IMR-90 (cell line): Measurements from ENCODE around the gene CYB561A3. TPM values are rescaled to one million over a fixed set of nuclear protein-coding genes. Genes with fewer than 3 reads are reported as not detected.

Experiments
- ATAC-seq: fragments of 200-7000 bp; cut with Tn5 transposase; 2 replicates; pipeline ENCODE4 v1.9.1; 2020; ENCODE audit warnings: low read depth, mild to moderate bottlenecking, moderate library complexity
- BruUV-seq: library from RNA; stranded (reverse); fragments of 400-500 nt; replicated peaks from 2 replicates; lab custom pipeline; 2021; lab: Mats Ljungman, UMichigan
- CTCF ChIA-PET: fragments of 300-600 bp; formaldehyde crosslinking; extraction: SDS; loops from one replicate; lab custom pipeline; 2021; ENCODE audit warnings: antibody characterized with exemption; lab: Yijun Ruan, JAX
- POLR2A ChIA-PET: fragments of 300-600 bp; sonication (Branson Sonifier 250); formaldehyde crosslinking; loops from one replicate; lab custom pipeline; 2022; ENCODE audit warnings: antibody characterized with exemption; ENCODE audit not compliant: unreplicated experiment; lab: Charles Lee
- DNase-seq: peaks from one replicate; pipeline ENCODE4 v3.0.0; 2013
- H2AFZ ChIP-seq: replicated peaks from 2 replicates; pipeline ENCODE3; 2013; ENCODE audit warnings: low read length, mild to moderate bottlenecking; ENCODE audit not compliant: poor library complexity
- H2AK5ac ChIP-seq: 2 replicates; pipeline ENCODE4 v1.6.1; 2013; ENCODE audit warnings: low read depth, low read length, inconsistent platforms
- H2AK9ac ChIP-seq: replicated peaks from 2 replicates; pipeline ENCODE3; 2013; ENCODE audit warnings: mild to moderate bottlenecking, low read depth, low read length, moderate library complexity; ENCODE audit not compliant: poor library complexity
- H2BK120ac ChIP-seq: 2 replicates; pipeline ENCODE4 v1.6.1; 2013; ENCODE audit warnings: low read depth, low read length, inconsistent platforms
- H2BK15ac ChIP-seq: 3 replicates; pipeline ENCODE4 v1.6.1; 2013; ENCODE audit warnings: low read depth, low read length, inconsistent platforms
- H2BK20ac ChIP-seq: 2 replicates; pipeline ENCODE4 v1.6.1; 2013; ENCODE audit warnings: low read depth, mild to moderate bottlenecking, inconsistent platforms, low read length, moderate library complexity
- H2BK5ac ChIP-seq: 2 replicates; pipeline ENCODE4 v1.6.1; 2013; ENCODE audit warnings: mild to moderate bottlenecking, low read depth, low read length, inconsistent platforms; ENCODE audit not compliant: poor library complexity, severe bottlenecking
- H3K14ac ChIP-seq: replicated peaks from 2 replicates; pipeline ENCODE4 v1.6.1; 2013; ENCODE audit warnings: low read depth, low read length, inconsistent platforms
- H3K18ac ChIP-seq: 2 replicates; pipeline ENCODE4 v1.6.1; 2013; ENCODE audit warnings: low read depth, low read length, control low read depth
- H3K23ac ChIP-seq: 2 replicates; pipeline ENCODE4 v1.6.1; 2013; ENCODE audit warnings: low read depth, low read length, inconsistent platforms
- H3K27ac ChIP-seq: 2 replicates; pipeline ENCODE4 v1.5.1; 2013; ENCODE audit warnings: mild to moderate bottlenecking, control low read depth, low read length; ENCODE audit not compliant: insufficient read depth
- H3K27me3 ChIP-seq: 2 replicates; pipeline ENCODE4 v1.6.1; 2013; ENCODE audit warnings: low read length; ENCODE audit not compliant: control insufficient read depth, insufficient read depth
- H3K36me3 ChIP-seq: 2 replicates; pipeline ENCODE4 v1.6.1; 2013; ENCODE audit warnings: low read length, mixed read lengths; ENCODE audit not compliant: control insufficient read depth, insufficient read depth
- H3K4ac ChIP-seq: 2 replicates; pipeline ENCODE4 v1.6.1; 2013; ENCODE audit warnings: low read depth, low read length, inconsistent platforms
- H3K4me1 ChIP-seq: 2 replicates; pipeline ENCODE4 v1.6.1; 2013; ENCODE audit warnings: low read length, mixed read lengths; ENCODE audit not compliant: control insufficient read depth, insufficient read depth
- H3K4me2 ChIP-seq: 2 replicates; pipeline ENCODE4 v1.6.1; 2013; ENCODE audit warnings: low read depth, mild to moderate bottlenecking, control low read depth, low read length, moderate library complexity
- H3K4me3 ChIP-seq: 2 replicates; pipeline ENCODE4 v1.5.1; 2013; ENCODE audit warnings: low read depth, mild to moderate bottlenecking, control low read depth, low read length, moderate library complexity; ENCODE audit not compliant: insufficient read depth
- H3K56ac ChIP-seq: 2 replicates; pipeline ENCODE4 v1.6.1; 2013; ENCODE audit warnings: low read length, inconsistent platforms; ENCODE audit not compliant: insufficient read depth; ENCODE audit errors: extremely low read depth
- H3K79me1 ChIP-seq, 2 experiments: 2 replicates each; pipeline ENCODE4 v1.6.1; 2013; ENCODE audit warnings: low read length in 2 of 2, inconsistent platforms in 1 of 2, low read depth in 1 of 2
- H3K9ac ChIP-seq: 2 replicates; pipeline ENCODE4 v1.6.1; 2013; ENCODE audit warnings: low read depth, low read length, control low read depth
- H3K9me1 ChIP-seq: 2 replicates; pipeline ENCODE4 v1.6.1; 2013; ENCODE audit warnings: low read length, inconsistent platforms; ENCODE audit not compliant: insufficient read depth
- H3K9me3 ChIP-seq: 2 replicates; pipeline ENCODE4 v1.6.1; 2013; ENCODE audit warnings: low read length; ENCODE audit not compliant: control insufficient read depth, insufficient read depth
- H4K20me1 ChIP-seq: 2 replicates; pipeline ENCODE4 v1.6.1; 2013; ENCODE audit warnings: low read length, inconsistent platforms; ENCODE audit not compliant: insufficient read depth
- H4K5ac ChIP-seq: 2 replicates; pipeline ENCODE4 v1.6.1; 2013; ENCODE audit warnings: mild to moderate bottlenecking, low read depth, low read length, control low read depth
- H4K8ac ChIP-seq, 2 experiments: 2 replicates each; pipeline ENCODE4 v1.6.1; 2013; ENCODE audit warnings: low read depth in 2 of 2, low read length in 2 of 2, control low read depth in 1 of 2, inconsistent platforms in 1 of 2
- H4K91ac ChIP-seq: 2 replicates; pipeline ENCODE4 v1.6.1; 2013; ENCODE audit warnings: low read depth, low read length, inconsistent platforms; ENCODE audit not compliant: insufficient read depth
- BHLHE40 ChIP-seq: fragments of 150-350 bp; IDR thresholded peaks from 2 replicates; pipeline ENCODE4 v1.6.1; 2016; ENCODE audit warnings: mild to moderate bottlenecking, low read depth, low read length
- CEBPB ChIP-seq: IDR thresholded peaks from 2 replicates; pipeline ENCODE4 v1.6.1; 2012; ENCODE audit warnings: low read depth, low read length, improper control_type of control experiment
- CHD1 ChIP-seq: IDR thresholded peaks from 2 replicates; pipeline ENCODE4 v1.6.1; 2012; ENCODE audit warnings: low read depth, low read length, improper control_type of control experiment
- ELK1 ChIP-seq: fragments of 150-350 bp; IDR thresholded peaks from 2 replicates; pipeline ENCODE4 v1.6.1; 2016; ENCODE audit warnings: low read depth, mild to moderate bottlenecking, low read length, moderate library complexity, borderline replicate concordance
- FOS ChIP-seq: fragments of 150-350 bp; IDR thresholded peaks from 2 replicates; pipeline ENCODE4 v1.6.1; 2016; ENCODE audit warnings: low read depth, low read length
- MAFK ChIP-seq: IDR thresholded peaks from 2 replicates; pipeline ENCODE4 v1.6.1; 2012; ENCODE audit warnings: low read depth, low read length, improper control_type of control experiment
- MAZ ChIP-seq: IDR thresholded peaks from 2 replicates; pipeline ENCODE4 v1.6.1; 2012; ENCODE audit warnings: low read depth, mild to moderate bottlenecking, low read length, improper control_type of control experiment, moderate library complexity, borderline replicate concordance
- MXI1 ChIP-seq: IDR thresholded peaks from 2 replicates; pipeline ENCODE4 v1.6.1; 2012; ENCODE audit warnings: low read depth, mild to moderate bottlenecking, low read length, moderate library complexity, borderline replicate concordance
- NFE2L2 ChIP-seq: fragments of 150-350 bp; IDR thresholded peaks from 2 replicates; pipeline ENCODE4 v1.6.1; 2016; ENCODE audit warnings: low read depth, mild to moderate bottlenecking, low read length
- POLR2A ChIP-seq: IDR thresholded peaks from 2 replicates; pipeline ENCODE4 v1.6.1; 2012; ENCODE audit warnings: mild to moderate bottlenecking, low read depth, low read length
- RAD21 ChIP-seq: IDR thresholded peaks from 2 replicates; pipeline ENCODE4 v1.6.1; 2012; ENCODE audit warnings: low read length, improper control_type of control experiment
- RCOR1 ChIP-seq: IDR thresholded peaks from 2 replicates; pipeline ENCODE4 v1.6.1; 2012; ENCODE audit warnings: mild to moderate bottlenecking, low read length, improper control_type of control experiment; ENCODE audit not compliant: insufficient replicate concordance
- RFX5 ChIP-seq: IDR thresholded peaks from 2 replicates; pipeline ENCODE4 v1.8.0; 2012; ENCODE audit warnings: low read depth, mild to moderate bottlenecking, low read length, moderate library complexity
- SMC3 ChIP-seq: fragments of 150-350 bp; IDR thresholded peaks from 2 replicates; pipeline ENCODE4 v1.6.1; 2016; ENCODE audit warnings: low read depth, mild to moderate bottlenecking, antibody characterized with exemption, low read length, moderate library complexity
- WGBS, 2 experiments: methylation state at CpG; one replicate each; pipeline versions ENCODE4 v1.1.5 to v1.1.7; 2013; ENCODE audit warnings: missing lambda C conversion rate in 2 of 2; ENCODE audit not compliant: insufficient read length in 1 of 2; ENCODE audit errors: extremely low coverage in 2 of 2; 5-methylcytosine and 5-hydroxymethylcytosine counted together
- dilution Hi-C: fragments of 300-500 bp; cut with HindIII; formaldehyde crosslinking; loops from one replicate; pipeline ENCODE4 v1.14.3; 2018; ENCODE audit warnings: low sequenced_read_pairs; ENCODE audit not compliant: unreplicated experiment
- in situ Hi-C: fragments of 300-500 bp; cut with MboI; formaldehyde crosslinking; loops from 3 replicates; pipeline ENCODE4 v1.14.3; 2019; ENCODE audit warnings: low sequenced_read_pairs, inconsistent platforms, mixed read lengths
- intact Hi-C: fragments of 100-400 bp; cut with micrococcal nuclease; formaldehyde crosslinking; loops from 2 replicates; pipeline ENCODE4 v1.10.0; 2022
- polyA plus RNA-seq, 3 experiments: library from polyadenylated mRNA; depleted of rRNA; stranded (reverse); fragments of >200 nt; gene quantifications; 2 replicates each; pipeline ENCODE4 v1.2.3, GENCODE V29; 2012; ENCODE audit warnings: low replicate concordance in 1 of 3
- total RNA-seq: library from RNA; depleted of rRNA; stranded (reverse); fragments of >200 nt; gene quantifications from 2 replicates; pipeline ENCODE4 v1.2.3, GENCODE V29; 2012
- TF ChIP-seq, protein P1 (sequence below): fragments of 150-350 bp; IDR thresholded peaks from 2 replicates; pipeline ENCODE4 v1.6.1; 2017; ENCODE audit warnings: mild to moderate bottlenecking, antibody characterized with exemption, low read length, low read depth
- TF ChIP-seq, protein P2 (sequence below): conservative IDR thresholded peaks from 2 replicates; pipeline ENCODE4 v1.5.1; 2012; ENCODE audit warnings: mild to moderate bottlenecking, low read depth, low read length, improper control_type of control experiment

The CYB561A3 gene
- total and polyA plus RNA-seq, 2 of the 4 experiments (the other 2 are of a cell fraction) = 13.6 to 39.2 TPM

- POLR2A ChIA-PET = no interaction called here
- Histone ChIP-seq H4K8ac (no peak overlapping the region), H4K91ac (no peak overlapping the region), H4K5ac (no peak overlapping the region), H3K14ac (no peak overlapping the region), H3K56ac (no peak overlapping the region), H3K79me1 (no peaks in the 10 kb centered on the region; a peak in 2 of 4 replicates), H3K9ac (no peak overlapping the region), H2BK5ac (no peak overlapping the region), H2AK5ac (no peak overlapping the region), H3K9me1 (peaks cover 5% of the 10 kb centered on the region; the same call in 1 of the 2 replicates), H3K23ac (no peak overlapping the region), H3K27ac (no peak overlapping the region), H3K27me3 (no peaks in the 10 kb centered on the region), H4K20me1 (no peaks in the 10 kb centered on the region), H2BK120ac (no peak overlapping the region), H3K36me3 (peaks cover 48% of the 10 kb centered on the region), H2BK20ac (no peak overlapping the region), H3K9me3 (no peaks in the 10 kb centered on the region), H2BK15ac (no peak overlapping the region), H3K4me2 (no peak overlapping the region), H2AK9ac (no peak overlapping the region), H2AFZ (no peak overlapping the region), H3K18ac (no peak overlapping the region), H3K4me1 (no peaks in the 10 kb centered on the region), H3K4ac (no peak overlapping the region), H3K4me3 (no peak overlapping the region)
- ATAC-seq = no peak
- no peak for DNase-seq
- dilution Hi-C loops (no loop called here), in situ Hi-C loops (no loop called here), intact Hi-C loops (no loop called here)
- CTCF ChIA-PET = interaction anchor here (0.5 kb wide), 1 partner anchor 31 kb away, joined by 3 read pairs; no protein-coding TSS in a partner anchor
- TF ChIP-seq ELK1 (no peak), CHD1 (no peak), FOS (no peak), RAD21 (no peak), MAFK (no peak), POLR2A (no peak), MAZ (no peak), RCOR1 (no peak), RFX5 (no peak), SMC3 (no peak), BHLHE40 (no peak), MXI1 (no peak), NFE2L2 (no peak), CEBPB (no peak)
- TF ChIP-seq, protein P1, sequence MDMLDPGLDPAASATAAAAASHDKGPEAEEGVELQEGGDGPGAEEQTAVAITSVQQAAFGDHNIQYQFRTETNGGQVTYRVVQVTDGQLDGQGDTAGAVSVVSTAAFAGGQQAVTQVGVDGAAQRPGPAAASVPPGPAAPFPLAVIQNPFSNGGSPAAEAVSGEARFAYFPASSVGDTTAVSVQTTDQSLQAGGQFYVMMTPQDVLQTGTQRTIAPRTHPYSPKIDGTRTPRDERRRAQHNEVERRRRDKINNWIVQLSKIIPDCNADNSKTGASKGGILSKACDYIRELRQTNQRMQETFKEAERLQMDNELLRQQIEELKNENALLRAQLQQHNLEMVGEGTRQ = no peak
- TF ChIP-seq, protein P2, sequence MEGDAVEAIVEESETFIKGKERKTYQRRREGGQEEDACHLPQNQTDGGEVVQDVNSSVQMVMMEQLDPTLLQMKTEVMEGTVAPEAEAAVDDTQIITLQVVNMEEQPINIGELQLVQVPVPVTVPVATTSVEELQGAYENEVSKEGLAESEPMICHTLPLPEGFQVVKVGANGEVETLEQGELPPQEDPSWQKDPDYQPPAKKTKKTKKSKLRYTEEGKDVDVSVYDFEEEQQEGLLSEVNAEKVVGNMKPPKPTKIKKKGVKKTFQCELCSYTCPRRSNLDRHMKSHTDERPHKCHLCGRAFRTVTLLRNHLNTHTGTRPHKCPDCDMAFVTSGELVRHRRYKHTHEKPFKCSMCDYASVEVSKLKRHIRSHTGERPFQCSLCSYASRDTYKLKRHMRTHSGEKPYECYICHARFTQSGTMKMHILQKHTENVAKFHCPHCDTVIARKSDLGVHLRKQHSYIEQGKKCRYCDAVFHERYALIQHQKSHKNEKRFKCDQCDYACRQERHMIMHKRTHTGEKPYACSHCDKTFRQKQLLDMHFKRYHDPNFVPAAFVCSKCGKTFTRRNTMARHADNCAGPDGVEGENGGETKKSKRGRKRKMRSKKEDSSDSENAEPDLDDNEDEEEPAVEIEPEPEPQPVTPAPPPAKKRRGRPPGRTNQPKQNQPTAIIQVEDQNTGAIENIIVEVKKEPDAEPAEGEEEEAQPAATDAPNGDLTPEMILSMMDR = no peak
- BruUV-seq = no TSS peak
- 100% methylated on average over 6 of the region's 10 CpGs; no CpG with 5 or more reads in 1 of the 2 experiments for WGBS, 2 experiments
Observed at GRCh38 chr11:61349916-61350315, 11.8 kb downstream of the CYB561A3 start.
